A549 (cell line): ENCODE data around the gene WDR18.

Source experiments
- CTCF ChIP-seq: fragments of >200 bp; sonication (Bioruptor Twin); formaldehyde crosslinking; IDR thresholded peaks from 3 replicates; pipeline ENCODE4 v1.5.1; 2016
- EP300 ChIP-seq, 2 experiments: fragments of >200 bp; sonication (Bioruptor Twin); formaldehyde crosslinking; IDR thresholded peaks; 2 replicates in 1 of 2; 3 replicates in 1 of 2; pipeline ENCODE4 v1.6.1; 2016 to 2017
- HOXA7 ChIP-seq: fragments of 250-450 bp; sonication (Bioruptor Pico); IDR thresholded peaks from 2 replicates; pipeline ENCODE4 v1.5.0; 2020; ENCODE audit warnings: mild to moderate bottlenecking, moderate library complexity
- HOXB13 ChIP-seq: fragments of 250-450 bp; sonication (Bioruptor Pico); IDR thresholded peaks from 2 replicates; pipeline ENCODE4 v1.5.0; 2020; ENCODE audit warnings: low read depth, mild to moderate bottlenecking, moderate library complexity
- ZFP36 ChIP-seq: fragments of 450-650 bp; IDR thresholded peaks from 2 replicates; pipeline ENCODE4 v1.6.1; 2014; ENCODE audit warnings: borderline replicate concordance; ENCODE audit not compliant: partially characterized antibody

GRCh38 chr19:1018932-1019615, 34.9 kb downstream of the WDR18 start:
- TF ChIP-seq HOXB13 (CRISPR knock-in tag) (no peak), HOXA7 (CRISPR knock-in tag) (no peak), CTCF (no peak), EP300 (IDR thresholded peaks at IDR 0.05) (no peak), ZFP36 (no peak)
